ENCODE data around the gene KANK2. TPM values are rescaled to one million over a fixed set of nuclear protein-coding genes. Genes with fewer than 3 reads are reported as not detected.

The KANK2 gene
- total and polyA plus RNA-seq, 2 of the 4 experiments (the other 2 are of a cell fraction) = 104 to 176 TPM

GRCh38 chr19:11205939-11206570 lies 8.7 kb upstream of the KANK2 start:
- H3K9me1 ChIP-seq (ENCODE audit: insufficient read depth, low read length) = peaks cover 27% of the 10 kb centered on the region
- H3K9ac ChIP-seq (ENCODE audit: low read depth, low read length) = no peak overlapping the region
- H3K9me3 ChIP-seq (ENCODE audit: control insufficient read depth, insufficient read depth, low read length) = no peaks in the 10 kb centered on the region
- ChIA-PET POLR2A (ENCODE audit: unreplicated experiment) (no interaction called here), CTCF (no interaction called here)
- no peak overlapping the region for H3K23ac ChIP-seq (ENCODE audit: low read depth, low read length)
- H3K27me3 ChIP-seq (ENCODE audit: control insufficient read depth, insufficient read depth, low read length) = no peaks in the 10 kb centered on the region
- no peak overlapping the region for H4K5ac ChIP-seq (ENCODE audit: low read depth, low read length)
- H2AK5ac ChIP-seq (ENCODE audit: low read depth, low read length) = no peak overlapping the region
- no peak overlapping the region; the same call in 2 of the 3 replicates for H2BK15ac ChIP-seq (ENCODE audit: low read depth, low read length)
- H3K56ac ChIP-seq (ENCODE audit: extremely low read depth, insufficient read depth, low read length) = no peak overlapping the region
- H3K18ac ChIP-seq (ENCODE audit: low read depth, low read length) = no peak overlapping the region
- ATAC-seq (ENCODE audit: low read depth) = no peak
- no peak overlapping the region for H2AFZ ChIP-seq (replicated peaks; ENCODE audit: low read length, poor library complexity)
- H3K79me1 ChIP-seq (ENCODE audit: low read depth in 1 of 2, low read length in 2 of 2) = peaks cover 8 to 17% of the 10 kb centered on the region in 2 experiments; a peak in 3 of 4 replicates
- in situ Hi-C loops (cut with MboI; ENCODE audit: low sequenced_read_pairs) (loop anchor here (10.0 kb wide), 1 partner anchor 171 kb away; no protein-coding TSS in a partner anchor), intact Hi-C loops (cut with micrococcal nuclease) (no loop called here), dilution Hi-C loops (cut with HindIII; ENCODE audit: low sequenced_read_pairs, unreplicated experiment) (no loop called here)
- no peak overlapping the region for H2AK9ac ChIP-seq (replicated peaks; ENCODE audit: low read depth, low read length, poor library complexity)
- H3K36me3 ChIP-seq (ENCODE audit: control insufficient read depth, insufficient read depth, low read length) = peaks cover 21% of the 10 kb centered on the region; the same call in 1 of the 2 replicates
- BruUV-seq (replicated peaks) = no TSS peak
- no peak overlapping the region for H3K4me3 ChIP-seq (ENCODE audit: insufficient read depth, low read depth, low read length)
- H3K4me2 ChIP-seq (ENCODE audit: low read depth, low read length) = no peak overlapping the region
- no peak overlapping the region for H3K14ac ChIP-seq (replicated peaks; ENCODE audit: low read depth, low read length)
- no peak overlapping the region for H3K27ac ChIP-seq (ENCODE audit: insufficient read depth, low read length)
- no peak overlapping the region for H2BK120ac ChIP-seq (ENCODE audit: low read depth, low read length)
- H3K4me1 ChIP-seq (ENCODE audit: control insufficient read depth, insufficient read depth, low read length) = peaks cover 13% of the 10 kb centered on the region
- H2BK5ac ChIP-seq (ENCODE audit: low read depth, low read length, poor library complexity, severe bottlenecking) = no peak overlapping the region
- H4K20me1 ChIP-seq (ENCODE audit: insufficient read depth, low read length) = peaks cover 19% of the 10 kb centered on the region; the same call in 1 of the 2 replicates
- no CpG with 5 or more reads among the region's 9 CpGs for WGBS, 2 experiments (ENCODE audit: extremely low coverage in 2 of 2, insufficient read length in 1 of 2)
- H3K4ac ChIP-seq (ENCODE audit: low read depth, low read length) = no peak overlapping the region
- TF ChIP-seq CHD1 (IDR thresholded peaks at IDR 0.05; ENCODE audit: low read depth, low read length) (no peak), NFE2L2 (IDR thresholded peaks at IDR 0.05; ENCODE audit: low read depth, low read length) (no peak), CTCF (conservative IDR thresholded peaks at IDR 0.05; ENCODE audit: low read depth, low read length) (no peak), MAZ (IDR thresholded peaks at IDR 0.05; ENCODE audit: borderline replicate concordance, low read depth, low read length) (no peak), FOS (IDR thresholded peaks at IDR 0.05; ENCODE audit: low read depth, low read length) (no peak), POLR2A (IDR thresholded peaks at IDR 0.05; ENCODE audit: low read depth, low read length) (no peak), USF2 (IDR thresholded peaks at IDR 0.05; ENCODE audit: low read depth, low read length) (no peak), MAFK (IDR thresholded peaks at IDR 0.05; ENCODE audit: low read depth, low read length) (no peak), ELK1 (IDR thresholded peaks at IDR 0.05; ENCODE audit: borderline replicate concordance, low read depth, low read length) (no peak)
- no peak overlapping the region for H4K91ac ChIP-seq (ENCODE audit: insufficient read depth, low read depth, low read length)
- no peak for DNase-seq
- no peak overlapping the region for H2BK20ac ChIP-seq (ENCODE audit: low read depth, low read length)
- no peak overlapping the region for H4K8ac ChIP-seq (ENCODE audit: low read depth in 2 of 2, low read length in 2 of 2)

All from IMR-90 (cell line).